GM18951 (cell line): Measurements from ENCODE around the gene STYK1.
"Not testable (repeated sequence)": the region's sequence is repeated elsewhere in the genome, so short reads cannot be mapped to it uniquely, and the experiment has no call there.

Experiments used
- POLR2A ChIP-seq: IDR thresholded peaks from 4 replicates; pipeline ENCODE4 v1.6.1; 2011; ENCODE audit warnings: mild to moderate bottlenecking; ENCODE audit not compliant: insufficient read length, insufficient read depth; ENCODE audit errors: extremely low read depth
- in situ Hi-C: fragments of 300-500 bp; cut with MboI; formaldehyde crosslinking; loops from one replicate; pipeline ENCODE4 v1.12.0; 2022; ENCODE audit warnings: low sequenced_read_pairs, mixed read lengths, inconsistent platforms; ENCODE audit not compliant: unreplicated experiment

Gene STYK1

DNA sequence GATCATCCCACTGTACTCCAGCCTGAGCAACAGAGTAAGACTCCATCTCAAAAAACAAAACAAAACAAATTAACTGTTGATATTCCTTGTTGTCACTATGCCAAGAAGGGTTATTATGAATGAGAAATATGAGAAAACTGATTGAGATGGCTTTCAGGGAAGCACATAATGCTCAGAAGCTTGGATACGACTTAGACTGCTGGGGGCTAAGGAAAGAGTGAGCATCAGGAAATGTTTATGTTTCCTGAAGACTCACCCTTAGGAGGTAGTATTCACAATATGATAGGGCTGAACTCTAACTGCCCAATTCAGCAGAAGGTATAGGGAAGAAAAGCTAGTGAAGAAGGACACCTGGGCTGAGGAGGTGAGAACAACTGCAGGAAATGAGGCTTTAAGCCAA, 6.3 kb downstream of the STYK1 start:
- TF ChIP-seq POLR2A, result no peak
- in situ Hi-C loops, result no loop called here

GRCh38 chr12:10664499-10664898, 9.4 kb downstream of the STYK1 start:
- no peak for TF ChIP-seq POLR2A
- in situ Hi-C loops, result no loop called here

DNA sequence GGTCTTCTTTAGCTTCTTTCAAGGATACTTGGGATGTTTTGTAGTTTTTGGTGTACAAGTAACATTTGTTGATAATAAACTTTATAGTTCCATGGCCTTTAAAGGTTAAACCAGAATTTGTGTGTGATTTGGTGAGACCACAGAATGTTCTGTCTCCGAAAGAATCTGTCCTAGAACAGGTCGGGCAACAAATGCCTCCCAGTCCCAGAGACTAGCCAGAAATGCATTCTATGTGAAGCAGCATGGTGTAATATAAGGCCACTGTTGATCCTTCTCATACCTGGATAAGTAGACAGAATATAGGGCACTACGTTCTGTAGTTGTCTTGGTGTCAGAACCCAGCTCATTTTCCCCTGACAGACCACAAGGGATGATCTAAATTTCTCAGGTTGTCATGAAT, 10.0 kb downstream of the STYK1 start:
- no peak for TF ChIP-seq POLR2A
- in situ Hi-C loops, result no loop called here

- TF ChIP-seq POLR2A, result no peak
- in situ Hi-C loops, result no loop called here
These were observed 12.5 kb downstream of the STYK1 start for GRCh38 chr12:10661338-10661737.

DNA sequence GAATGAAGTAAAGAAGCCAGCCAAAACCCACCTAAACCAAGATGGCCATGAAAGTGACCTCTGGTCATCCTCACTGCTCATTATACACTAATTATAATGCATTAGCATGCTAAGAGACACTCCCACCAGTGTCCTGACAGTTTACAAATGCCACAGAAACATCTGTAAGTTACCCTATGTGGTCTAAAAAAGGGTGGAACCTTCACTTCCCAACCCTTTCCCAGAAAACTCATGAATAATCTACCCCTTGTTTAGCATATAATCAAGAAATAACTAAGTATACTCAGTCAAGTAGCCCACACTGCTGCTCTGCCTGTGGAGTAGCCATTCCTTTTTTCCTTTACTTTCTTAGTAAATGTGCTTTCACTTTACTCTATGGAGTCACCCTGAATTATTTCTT, 19.8 kb downstream of the STYK1 start:
- in situ Hi-C loops, result no loop called here
- no peak for TF ChIP-seq POLR2A

DNA sequence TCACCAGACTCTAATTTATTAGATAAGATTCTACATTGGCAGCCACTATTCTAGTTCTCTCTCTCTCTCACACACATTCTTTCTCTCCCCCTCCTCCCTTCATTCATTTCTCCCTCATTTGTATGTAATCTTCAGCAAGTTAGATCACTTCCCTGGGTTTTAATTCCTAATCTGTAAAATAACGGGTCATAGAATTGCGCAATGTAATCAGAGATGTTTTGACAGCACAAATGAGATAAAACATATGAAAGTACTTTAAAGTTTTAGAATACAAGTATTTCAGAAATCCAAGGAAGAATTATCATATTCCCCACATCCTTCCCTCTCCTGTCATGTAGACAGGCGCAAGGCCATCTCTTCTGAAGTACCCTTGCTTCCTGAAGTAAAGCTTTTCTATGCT, 21.7 kb downstream of the STYK1 start:
- TF ChIP-seq POLR2A, result no peak
- in situ Hi-C loops, result no loop called here

- in situ Hi-C loops, result not testable (repeated sequence)
These were observed 27.3 kb downstream of the STYK1 start for GRCh38 chr12:10646576-10646975.

- no peak for TF ChIP-seq POLR2A
- in situ Hi-C loops, result no loop called here
These were observed 27.9 kb downstream of the STYK1 start for GRCh38 chr12:10645910-10646309.

- in situ Hi-C loops, result no loop called here
- TF ChIP-seq POLR2A, result no peak
These were observed 31.9 kb downstream of the STYK1 start for GRCh38 chr12:10641735-10642500.

DNA sequence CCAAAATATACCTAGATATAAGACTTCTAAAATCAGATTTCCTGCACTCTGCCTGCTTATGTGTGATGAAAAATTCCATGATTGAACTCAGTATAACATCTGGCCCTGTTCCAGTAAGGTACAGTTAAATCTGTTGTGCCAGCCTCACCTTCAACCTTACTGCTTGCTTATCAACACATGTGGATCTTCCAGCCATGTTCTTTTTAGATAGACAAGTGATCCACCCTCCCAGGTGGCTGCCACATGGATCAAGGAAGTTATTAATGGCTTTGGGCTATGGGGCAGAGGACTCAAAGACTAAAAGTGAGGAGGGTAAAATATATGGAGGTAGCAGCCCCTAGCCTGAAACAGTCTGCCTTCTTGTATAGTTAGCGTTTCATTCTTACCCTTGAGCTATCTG, 35.1 kb downstream of the STYK1 start:
- no peak for TF ChIP-seq POLR2A
- in situ Hi-C loops, result no loop called here

DNA sequence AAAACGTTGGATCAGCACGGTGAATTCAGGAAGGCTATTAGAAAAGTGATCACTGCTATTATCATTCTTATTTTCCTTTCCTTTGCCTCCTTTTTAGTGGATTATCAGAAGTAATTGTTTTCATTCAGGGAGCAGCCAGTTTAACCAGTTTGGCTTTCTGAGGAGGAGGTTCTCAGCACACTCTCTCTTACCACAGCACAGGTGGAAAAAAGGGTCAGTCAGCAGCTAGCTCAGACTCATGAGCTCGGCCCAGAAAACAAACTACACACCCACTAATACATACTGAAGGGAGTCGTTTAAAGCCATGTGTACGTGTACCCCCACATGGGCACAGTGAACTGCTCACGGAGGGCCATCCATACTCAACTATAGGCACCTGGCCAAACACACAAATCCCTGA, 37.2 kb downstream of the STYK1 start:
- no peak for TF ChIP-seq POLR2A
- in situ Hi-C loops, result no loop called here

- no peak for TF ChIP-seq POLR2A
- in situ Hi-C loops, result no loop called here
These were observed 37.7 kb downstream of the STYK1 start for GRCh38 chr12:10636124-10636523.

GRCh38 chr12:10635306-10635705, 38.5 kb downstream of the STYK1 start:
- TF ChIP-seq POLR2A, result no peak
- in situ Hi-C loops, result no loop called here

GRCh38 chr12:10634427-10634826, 39.4 kb downstream of the STYK1 start:
- TF ChIP-seq POLR2A, result no peak
- in situ Hi-C loops, result no loop called here

DNA sequence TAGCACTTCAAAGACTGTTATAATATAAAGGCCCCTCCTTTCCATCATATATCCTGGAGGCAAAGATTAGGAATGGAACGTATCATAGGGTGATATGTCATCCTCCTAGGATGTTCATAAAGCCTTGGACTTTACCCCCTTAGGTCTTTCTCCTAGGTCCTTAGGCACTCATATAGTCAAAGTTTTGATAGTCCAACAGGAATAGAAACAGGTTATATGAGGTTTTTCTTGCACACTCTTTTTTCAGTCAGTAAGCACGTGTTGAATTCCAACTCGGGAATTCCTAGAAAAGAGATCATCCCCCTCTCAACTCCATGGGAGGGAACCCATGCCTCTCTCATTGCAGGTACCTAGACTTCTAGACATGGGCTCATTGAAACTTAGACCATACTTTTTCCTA, 40.3 kb downstream of the STYK1 start:
- in situ Hi-C loops, result no loop called here
- TF ChIP-seq POLR2A, result no peak
